H4 (cell line): ENCODE measurements around the gene SPIC. TPM values are rescaled to one million over a fixed set of nuclear protein-coding genes. Genes with fewer than 3 reads are reported as not detected.
A peak's percentile ranks its signal among the peaks of the same experiment; 100 is the strongest.
"Not testable (repeated sequence)": the region's sequence is repeated elsewhere in the genome, so short reads cannot be mapped to it uniquely, and the experiment has no call there.

ENCODE experiments used
- DNase-seq: peaks from one replicate; pipeline ENCODE4 v3.0.0-alpha.2; 2015; ENCODE audit warnings: low spot score
- total RNA-seq: library from RNA; depleted of rRNA; stranded (reverse); fragments of >200 nt; shearing (Covaris generic); gene quantifications from 2 replicates; pipeline ENCODE4 v1.2.3, GENCODE V29; 2014; rRNA removed

Gene SPIC
- not detected in 2 replicates for total RNA-seq

DNA sequence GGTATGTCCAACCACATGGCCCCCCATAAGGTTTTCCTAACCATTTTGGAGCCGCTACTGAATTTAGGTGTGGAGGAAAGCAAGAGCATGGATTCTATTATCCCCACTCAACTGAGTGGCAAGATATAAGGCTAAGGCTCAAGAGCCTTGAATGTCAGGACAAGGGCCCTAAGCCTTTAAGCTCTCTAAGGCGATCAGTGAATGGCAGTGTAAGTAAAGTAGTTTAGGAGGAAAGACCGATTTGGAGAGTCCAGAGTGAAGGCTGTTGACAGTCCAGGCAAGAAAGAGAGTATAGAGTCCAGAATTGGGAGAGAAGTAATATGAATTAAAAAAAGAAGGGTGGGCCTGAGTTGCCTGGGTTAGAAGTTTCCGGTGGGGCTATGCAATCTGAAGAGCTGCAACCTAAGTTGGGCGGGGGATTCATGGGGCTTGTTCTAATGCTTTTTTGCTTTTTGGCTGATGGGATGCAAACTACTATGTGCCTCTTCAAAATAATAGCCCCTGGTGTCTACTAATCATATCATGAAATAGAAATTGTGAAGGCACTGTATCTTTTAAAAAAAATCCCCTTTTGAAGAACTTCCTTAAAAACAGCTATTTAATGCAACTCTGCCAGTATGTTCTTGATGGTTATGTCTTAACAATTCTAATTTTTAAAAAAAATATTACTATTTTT, at the start of gene SPIC:
TSS of gene SPIC (plus strand) at position 626 of the 676 bp plus-strand sequence. CDS start 1,569 bp downstream, outside the sequence.
- DNase-seq = no peak

DNA sequence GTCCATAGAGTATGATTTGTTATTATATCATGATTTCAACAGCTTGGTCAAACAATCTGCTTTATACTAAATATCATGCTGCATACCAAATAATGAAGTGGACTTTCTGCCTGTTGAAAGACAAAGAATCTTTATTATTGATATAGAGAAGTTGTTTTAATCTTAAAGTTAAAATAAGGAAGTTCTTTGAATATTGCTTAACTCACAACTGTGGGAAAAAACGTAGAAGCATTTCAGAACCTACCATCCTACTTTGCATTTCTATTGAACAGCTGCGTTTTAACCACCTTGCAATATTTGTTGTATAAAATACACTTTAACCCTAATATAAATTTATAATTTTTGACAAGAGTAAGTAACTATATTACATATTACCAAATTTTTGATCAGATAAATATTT, 44.7 kb upstream of the SPIC start:
- no peak for DNase-seq

DNA sequence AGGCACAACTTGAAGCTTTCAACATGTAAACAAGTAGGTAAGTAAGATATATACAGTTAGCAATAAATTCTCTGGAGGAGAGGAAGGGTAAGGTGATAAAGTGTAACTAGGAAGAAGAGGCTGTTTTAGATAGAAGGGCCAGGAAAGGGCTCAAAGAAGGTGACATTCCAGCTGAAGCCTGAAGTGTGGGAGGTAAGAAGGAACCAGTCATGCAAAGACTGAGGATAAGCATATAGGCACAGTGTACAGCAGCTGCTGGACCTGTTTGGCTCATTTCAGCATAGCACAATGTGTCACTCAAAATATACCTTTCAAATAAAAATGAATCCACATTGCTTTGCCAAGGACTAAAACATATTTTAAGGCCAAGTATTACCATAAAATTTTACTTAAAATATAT, 39.0 kb upstream of the SPIC start:
- DNase-seq = no peak

DNA sequence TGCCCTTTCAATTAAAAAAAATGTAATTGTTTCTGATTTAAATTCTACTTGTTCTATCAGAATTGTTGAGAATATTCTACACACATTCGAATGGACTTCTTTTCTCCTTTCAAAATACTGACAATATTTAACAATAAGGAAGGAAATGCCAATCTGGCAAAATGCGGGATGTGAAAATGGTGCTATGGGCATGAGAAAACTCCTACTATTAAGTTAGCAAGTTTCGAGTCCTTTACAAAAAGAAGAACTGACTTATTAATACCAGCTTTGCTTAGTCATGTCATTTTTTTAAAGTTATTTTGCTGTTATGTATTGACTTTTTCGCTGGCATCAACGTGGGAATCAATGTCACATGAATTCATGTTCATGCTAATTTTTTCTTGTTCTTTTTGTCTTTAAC, 35.9 kb upstream of the SPIC start:
- DNase-seq = no peak

DNA sequence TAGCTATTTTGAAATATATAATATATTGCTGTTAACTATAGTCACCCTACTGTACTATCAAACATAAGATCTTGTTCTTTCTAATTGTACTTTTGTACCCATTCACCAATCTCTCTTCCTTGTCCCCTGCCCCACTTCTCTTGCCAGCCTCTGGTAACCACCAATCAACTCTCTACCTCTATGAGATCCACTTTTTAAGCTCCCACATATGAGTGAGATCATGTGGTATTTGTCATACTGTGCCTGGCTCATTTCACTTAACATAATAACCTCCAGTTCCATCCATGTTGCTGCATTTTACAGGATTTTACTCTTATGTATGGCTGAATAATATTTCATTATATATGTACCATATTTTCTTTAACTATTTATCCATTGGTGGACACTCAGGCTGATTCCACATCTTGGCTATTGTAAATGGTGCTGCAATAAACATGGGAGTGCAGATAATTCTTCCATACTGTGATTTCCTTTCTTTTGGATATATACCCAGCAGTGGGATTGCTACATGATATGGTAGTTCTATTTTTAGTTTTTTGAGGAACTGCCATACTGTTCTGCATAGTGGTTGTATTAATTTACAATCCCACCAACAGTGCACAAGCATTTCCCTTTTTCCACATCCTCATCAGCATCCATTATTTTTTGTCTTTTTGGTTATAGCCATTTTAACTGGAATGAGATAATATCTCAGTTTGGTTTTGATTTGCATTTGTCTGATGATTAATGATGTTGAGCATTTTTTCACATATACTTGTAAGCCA, 33.5 kb upstream of the SPIC start:
- DNase-seq = no peak

DNA sequence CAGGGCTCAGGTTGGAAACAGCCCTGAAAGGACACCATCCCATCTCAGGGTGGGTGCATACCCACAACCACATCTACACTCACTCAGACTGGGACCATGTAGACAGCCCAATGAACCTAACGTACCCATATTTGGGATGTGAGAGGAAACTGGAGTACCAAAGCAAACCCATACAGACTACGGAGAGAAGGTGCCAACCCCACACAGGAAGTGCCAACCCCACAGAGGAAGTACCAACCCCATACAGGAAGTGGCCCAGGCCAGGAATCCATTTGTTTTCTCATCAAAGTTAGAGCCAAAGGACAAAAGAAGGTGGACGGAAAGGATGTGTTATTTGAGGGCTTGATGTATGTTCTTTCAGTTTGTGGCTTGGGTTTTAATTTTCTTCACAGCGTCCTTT, 19.5 kb upstream of the SPIC start:
- DNase-seq = no peak

DNA sequence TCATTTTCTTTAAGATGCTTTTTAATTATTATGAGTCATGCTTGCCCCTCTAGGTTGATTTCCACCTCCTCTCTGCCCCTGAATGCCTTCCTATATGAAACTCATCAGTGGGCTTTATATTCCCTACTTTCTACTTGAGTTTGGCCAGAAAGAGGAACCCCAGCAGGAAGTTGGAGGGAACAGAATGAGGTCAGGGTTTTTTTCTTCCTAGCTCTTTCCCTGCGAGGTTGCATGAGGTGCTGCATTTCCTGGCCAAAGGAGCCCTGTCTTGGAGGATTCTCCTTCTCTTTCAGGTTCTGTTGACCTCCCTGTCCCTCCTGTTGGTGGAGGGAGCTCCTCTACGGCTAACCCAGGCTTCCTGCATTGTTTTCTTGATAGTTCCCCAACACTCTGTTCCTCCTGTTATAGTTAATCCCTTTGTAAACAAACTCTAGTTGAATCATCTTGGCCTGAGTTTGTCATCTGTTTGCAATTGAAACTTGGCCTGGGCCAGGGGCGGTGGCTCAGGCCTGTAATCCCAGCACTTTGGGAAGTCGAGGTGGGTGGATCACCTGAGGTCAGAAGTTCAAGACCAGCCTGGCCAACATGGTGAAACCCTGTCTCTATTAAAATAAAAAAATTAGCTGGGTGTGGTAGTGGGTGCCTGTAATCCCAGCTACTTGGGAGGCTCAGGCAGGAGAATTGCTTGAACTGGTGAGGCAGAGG, 15.3 kb upstream of the SPIC start:
- DNase-seq = peak; percentile 90

DNA sequence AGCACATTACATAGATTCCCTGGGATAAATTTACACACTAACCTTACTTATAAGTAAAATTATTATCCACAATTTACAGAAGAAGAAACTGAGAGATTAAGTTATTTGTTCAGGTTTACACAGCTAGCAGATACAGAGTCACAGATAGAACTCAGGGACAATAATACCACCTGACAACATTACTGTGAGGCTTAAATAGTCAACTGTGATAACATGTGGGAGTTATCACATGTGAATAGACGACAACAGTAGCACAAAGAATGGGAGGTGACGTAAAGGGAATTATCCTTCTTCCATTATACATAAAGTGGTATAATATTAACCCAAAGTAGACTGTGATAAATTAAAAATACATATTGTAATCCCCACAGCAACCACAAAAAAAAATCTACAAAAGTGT, 6.2 kb upstream of the SPIC start:
- DNase-seq = no peak

DNA sequence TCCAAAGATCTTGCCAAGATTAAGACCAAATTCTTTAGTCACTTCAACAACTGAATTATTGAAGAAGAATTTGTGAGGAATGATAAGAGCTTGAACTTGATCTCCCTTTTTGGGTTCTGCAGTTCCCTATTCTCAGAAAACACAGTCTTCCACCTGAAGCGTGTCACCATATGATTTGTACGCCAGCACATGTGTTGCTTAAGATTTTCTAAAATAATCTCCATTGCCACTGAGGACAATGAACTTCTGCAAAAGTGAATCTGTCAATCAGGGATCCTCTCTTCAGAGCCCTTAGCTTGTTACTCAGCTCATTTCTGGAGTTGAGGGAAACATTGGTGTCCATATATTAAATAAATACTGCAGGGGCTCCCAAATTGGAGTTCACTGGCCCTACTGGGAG, 4.2 kb upstream of the SPIC start:
- DNase-seq = no peak

DNA sequence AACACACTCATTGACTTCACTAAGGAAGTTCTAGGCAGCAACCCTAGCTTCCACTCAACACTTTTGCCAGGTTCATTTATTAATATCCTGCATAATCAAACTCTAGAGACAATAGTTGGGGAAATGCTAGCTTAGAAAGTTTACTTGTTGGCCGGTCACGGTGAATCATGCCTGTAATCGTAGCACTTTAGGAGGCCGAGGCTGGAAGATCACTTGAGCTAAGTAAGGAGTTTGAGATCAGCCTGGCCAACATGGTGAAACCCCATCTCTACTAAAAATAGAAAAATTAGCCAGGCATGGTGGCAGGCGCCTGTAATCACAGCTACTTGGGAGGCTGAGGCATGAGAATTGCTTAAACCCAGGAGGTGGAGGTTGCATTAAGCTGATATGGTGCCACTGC, 3.3 kb upstream of the SPIC start:
- DNase-seq = not testable (repeated sequence)

DNA sequence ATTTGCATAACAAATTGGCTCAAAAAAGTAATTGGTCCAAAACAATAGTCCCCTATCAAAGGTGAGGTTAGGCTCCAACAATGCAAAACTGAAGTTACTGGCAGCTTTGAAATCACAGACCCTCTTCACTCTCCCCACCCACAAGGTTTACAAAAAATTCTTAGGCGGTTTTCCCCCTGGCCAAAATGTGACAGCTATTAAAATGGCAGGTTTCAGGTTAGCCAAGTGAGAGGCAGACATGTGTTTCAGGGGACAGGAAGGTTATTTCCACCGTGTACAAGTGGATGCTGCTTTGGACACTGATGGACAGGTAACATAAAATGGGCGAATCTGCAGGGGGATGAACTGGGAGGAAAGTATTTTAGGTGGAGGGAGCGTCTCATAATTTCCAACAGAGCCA, 888 bp upstream of the SPIC start:
- DNase-seq = no peak

DNA sequence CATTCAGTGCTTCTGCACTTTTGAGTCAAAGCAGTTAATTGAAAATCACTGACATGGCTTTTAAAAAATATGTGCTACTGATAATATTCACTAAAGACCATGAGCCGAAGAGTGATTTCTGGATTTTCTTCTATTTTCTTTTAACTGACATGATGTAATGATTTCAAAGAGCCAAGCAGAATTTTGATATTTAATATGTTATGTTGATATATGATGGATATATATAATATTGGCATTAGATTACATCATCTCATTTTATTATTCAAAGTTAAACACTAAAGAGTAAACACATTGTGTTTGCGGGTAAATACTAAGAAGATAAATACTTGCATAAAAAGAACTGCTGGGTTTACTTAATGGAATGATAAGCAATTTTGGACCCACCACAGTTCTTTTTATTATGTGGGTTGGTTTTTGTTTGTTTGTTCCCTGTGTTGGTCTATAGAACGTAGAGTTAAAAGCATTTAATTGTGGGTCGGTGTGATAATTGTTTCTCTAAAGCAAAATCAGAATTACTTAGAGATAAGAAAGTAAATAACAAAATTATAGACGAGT, 692 bp downstream of the SPIC start:
- DNase-seq = no peak

DNA sequence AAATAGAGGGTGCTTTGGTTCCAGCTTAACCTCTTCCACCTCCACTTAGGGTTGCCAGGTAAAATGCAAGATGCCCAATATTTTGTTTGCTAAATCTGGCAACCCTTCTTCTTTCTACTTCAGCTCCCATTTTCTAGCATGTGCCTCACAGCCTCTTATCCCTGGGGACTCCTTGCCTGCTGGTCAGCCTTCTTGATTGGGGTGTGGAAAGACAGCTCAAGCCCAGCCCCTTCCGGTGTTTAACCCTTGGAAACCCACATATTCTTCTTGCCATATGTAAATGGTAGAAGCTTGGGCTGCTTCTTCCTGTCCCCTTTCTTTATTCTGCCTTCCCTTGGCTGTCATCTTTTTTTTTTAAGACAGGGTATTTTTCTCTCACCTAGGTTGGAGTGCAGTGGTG, 5.7 kb downstream of the SPIC start:
- no peak for DNase-seq

DNA sequence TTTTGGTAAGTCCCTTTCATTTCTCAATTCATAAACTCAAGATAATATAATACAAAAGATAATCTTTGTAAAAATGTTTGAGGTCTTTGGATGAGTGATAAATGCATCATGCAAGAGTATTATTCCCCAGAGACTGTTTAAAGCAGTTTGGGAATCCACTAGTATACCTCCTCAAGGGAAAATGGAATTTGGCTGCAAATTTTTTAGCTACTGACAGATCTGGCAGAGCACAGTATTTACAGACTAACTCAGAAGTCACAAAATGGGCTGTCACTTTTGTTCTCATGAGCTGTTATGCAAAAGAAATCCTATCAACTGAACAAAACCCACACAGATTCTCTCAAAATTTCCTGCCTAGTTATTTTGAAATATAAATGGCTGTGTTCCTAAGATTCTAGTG, 9.9 kb downstream of the SPIC start:
- no peak for DNase-seq

DNA sequence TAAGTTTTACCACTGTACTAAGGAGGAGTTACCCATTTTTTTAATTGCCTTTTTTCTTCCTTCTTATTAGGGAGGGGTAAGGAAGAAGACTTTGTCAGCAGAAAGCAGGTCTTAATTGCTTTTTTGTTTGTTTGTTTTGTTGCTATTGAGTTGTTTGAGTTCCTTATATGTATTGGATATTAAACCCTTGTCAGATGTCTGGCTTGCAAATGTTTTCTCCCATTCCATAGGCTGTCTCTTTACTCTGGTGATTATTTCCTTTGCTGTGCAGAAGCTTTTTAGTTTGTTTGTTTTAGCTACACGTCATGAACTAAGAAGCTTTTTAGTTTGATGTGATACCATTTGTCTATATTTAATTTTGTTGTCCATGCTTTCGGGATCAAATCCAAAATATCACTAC, 13.3 kb downstream of the SPIC start:
- no peak for DNase-seq

DNA sequence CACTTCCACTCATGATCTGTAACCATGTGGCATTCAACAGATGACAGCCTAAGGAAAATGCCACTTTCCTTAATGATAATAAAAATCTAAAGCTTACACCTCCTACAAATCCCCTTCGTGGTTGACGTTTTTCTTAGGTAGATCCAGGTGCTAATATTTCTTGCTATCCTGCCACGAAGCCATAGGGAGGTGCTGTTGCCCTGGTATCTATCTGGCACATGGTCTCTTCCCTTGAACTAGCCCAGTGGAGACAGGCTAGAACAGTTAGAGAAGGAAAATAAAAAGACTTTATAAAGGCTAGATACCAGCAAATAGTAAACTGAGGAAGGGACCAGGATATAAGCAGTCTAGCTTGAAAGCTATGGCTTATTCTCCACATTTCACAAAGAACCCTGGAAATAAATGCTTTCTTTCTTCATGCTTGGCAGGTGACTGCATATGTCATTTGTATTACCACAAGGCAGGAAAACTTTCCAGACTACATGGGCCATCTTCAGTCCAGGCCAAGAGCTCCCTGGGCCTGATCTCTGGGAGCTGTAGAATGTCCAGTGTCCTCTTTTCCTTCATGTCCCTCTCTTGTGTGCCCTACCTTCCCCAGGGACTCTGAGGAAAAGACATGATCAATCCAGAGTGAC, 15.3 kb downstream of the SPIC start:
- peak; percentile 37 for DNase-seq

DNA sequence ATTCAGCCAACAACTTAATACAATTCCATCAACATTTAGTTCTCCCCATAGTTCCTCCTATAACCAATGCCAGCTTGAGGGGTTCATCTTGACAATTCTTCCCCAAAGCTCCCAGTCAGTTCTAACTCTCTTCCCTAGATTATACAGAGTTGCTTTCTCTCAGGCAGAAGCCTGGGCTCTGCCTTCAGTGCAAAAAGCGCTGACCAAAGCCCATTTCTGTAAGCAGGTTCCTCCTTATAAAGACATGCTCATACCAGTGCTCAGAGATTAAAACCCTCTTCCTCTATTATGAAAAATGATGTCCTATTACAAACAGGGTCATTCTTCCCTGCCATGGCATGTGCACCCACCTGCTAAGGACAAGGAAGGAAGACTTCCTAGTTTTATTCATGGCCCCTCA, 16.2 kb downstream of the SPIC start:
- no peak for DNase-seq

DNA sequence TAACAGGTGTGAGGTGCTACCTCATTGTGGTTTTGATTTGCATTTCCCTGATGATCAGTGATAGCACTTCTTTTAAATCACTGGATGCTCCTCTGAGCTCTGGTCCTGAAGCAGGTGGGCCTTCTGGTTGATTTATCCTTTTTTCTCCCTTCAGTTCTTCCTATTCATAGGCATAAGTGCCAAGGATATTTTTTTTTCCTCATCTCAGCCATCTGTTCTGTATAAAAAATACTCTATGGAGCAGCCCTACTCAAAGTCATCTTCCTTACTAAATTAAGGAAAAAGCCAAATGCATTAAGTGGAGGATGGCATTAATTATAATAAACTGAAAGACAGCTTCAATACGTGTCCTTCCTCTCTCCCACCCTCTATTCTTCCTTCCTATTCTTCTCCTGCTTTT, 18.4 kb downstream of the SPIC start:
- DNase-seq = no peak

DNA sequence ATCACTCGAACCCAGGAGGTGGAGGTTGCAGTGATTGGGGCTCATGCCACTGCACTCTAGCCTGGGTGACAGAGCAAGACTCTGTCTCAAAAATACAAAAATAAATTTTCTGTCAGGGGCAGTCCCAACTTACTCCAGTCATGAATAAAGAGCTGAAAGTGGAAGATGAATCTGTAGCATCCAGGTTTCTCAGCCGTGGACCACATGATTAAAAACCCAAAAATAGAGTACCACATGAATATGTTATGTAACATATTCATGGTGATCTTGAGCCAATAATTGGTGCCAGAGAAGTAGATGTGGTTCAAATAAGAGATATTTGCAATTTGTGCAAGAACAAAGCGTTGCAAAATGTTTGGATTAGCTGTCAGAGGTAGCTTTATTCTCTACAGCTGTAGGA, 23.1 kb downstream of the SPIC start:
- no peak for DNase-seq

DNA sequence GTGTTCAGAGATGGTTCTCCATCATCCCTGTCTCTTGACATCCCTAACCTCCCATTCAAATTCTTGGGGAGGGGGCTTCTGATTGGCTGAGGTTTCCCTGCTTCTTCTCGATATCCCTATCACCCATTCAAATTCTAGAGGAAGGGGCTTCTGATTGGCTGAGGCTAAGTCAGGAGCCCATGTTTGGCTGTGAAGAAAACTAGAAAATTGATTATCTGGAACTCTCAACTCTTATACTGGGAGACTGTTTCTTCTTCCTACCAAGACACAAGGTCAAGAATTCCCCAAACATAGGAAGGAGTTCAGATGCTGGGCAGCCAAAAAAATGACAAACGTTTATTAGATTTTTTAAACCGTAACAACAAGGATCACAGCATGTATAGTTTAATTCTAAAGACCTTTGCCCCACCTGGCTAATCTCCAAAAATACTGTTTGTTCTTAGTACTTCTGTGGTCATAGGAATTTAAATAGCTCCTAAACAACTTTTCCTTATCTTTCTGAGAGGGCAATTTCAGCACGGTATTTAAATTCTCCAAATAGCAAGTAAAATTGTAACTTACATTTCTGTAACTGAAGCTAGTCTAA, 26.4 kb downstream of the SPIC start:
- DNase-seq = peak; percentile 45

DNA sequence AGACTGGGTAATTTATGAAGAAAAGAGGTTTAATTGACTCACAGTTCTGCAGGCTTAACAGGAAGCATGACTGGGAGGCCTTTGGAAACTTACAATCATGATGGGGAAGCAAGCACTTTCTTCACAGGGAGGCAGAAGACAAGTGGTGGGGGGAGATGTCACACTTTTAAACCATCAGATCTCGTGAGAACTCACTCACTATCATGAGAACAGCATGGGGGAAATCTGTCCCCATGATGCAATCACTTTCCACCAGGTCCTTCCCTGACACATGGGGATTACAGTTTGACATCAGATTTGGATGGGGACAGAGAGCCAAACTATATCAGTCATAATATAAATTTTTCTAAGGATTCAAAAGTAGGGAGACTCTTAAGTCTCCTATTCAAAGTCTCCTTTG, 46.0 kb downstream of the SPIC start:
- no peak for DNase-seq

DNA sequence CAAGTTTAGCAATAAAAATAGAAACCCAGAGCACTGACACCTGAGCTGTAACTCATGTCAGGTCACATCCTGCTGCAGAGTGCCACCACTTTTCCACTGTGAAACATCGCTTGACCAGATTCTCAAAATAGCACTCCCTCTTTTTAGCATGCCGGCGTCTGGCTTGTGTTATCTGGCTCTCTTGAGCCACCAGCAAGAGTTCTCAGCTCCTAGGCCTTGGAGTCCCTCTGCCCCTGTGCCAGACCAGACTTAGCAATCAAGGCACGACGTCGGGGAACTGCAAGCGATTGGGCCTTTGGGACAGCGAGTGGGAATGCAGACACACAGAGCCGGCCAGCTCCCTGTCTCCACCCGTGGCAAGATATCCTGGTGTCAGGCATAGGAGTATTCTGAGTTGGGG, 52.5 kb downstream of the SPIC start:
- no peak for DNase-seq
